ENCODE data around the gene AGRN.
"Not testable (repeated sequence)": the region's sequence is repeated elsewhere in the genome, so short reads cannot be mapped to it uniquely, and the experiment has no call there.

Gene AGRN

DNA sequence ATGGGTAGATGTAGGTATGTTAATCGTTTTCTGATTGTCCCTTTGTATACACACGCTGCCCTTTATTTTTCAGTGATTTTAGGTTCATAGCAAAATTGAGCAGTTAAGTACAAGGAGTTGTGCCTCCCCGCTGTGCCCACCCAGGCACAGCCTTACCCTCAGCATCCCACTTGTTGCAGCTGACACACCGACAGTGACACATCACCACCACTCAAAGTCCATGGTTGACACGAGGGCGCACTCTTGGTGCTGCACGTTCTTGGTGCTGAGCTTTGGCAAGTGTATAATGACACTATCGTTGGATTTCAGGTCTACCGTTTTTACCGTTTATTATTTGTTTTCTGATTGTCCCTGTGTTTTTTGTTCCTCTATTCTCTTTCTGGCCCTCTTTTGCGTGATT is 80.4 kb downstream of the AGRN start:
- FAIRE-seq, result no peak
- no peak for DNase-seq (ENCODE audit: extremely low spot score, insufficient read length, low read depth)

DNA sequence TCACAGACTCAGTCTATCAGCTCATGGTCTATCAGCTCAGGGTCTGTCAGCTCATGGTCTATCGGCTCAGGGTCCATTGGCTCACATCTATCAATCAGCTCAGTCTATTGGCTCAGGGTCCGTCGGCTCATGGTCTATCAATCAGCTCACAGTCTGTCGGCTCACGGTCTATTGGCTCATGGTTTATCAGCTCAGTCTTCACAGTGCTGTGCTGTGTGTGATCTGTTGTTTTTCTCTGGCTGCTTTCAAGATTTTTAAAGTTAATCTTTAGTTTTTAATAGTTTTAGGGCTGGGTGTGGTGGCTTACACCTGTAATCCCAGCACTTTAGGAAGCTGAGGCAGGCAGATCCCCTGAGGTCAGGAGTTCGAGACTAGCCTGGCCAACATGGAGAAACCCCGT is 81.6 kb downstream of the AGRN start:
- FAIRE-seq, result no peak
- no peak for DNase-seq (ENCODE audit: extremely low spot score, insufficient read length, low read depth)

DNA sequence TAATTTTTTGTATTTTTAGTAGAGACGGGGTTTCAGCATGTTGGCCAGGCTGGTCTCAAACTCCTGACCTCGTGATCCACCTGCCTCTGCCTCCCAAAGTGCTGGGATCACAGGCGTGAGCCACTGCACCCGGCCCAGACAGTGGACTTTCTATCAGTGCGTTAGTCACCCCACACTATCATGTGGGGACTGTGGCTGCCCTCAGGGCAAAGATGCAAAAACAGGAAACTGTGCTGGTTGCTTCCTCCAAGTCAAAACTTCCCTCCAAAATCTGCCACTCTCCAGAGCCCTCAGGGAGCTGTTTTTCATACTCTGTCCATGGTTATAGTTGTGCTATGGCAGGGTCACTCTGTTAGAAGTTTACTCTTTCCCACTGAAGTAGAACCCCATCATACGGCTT is 84.2 kb downstream of the AGRN start:
- not testable (repeated sequence) for FAIRE-seq; DNase-seq (ENCODE audit: extremely low spot score, insufficient read length, low read depth)

Data from GM18507 (cell line).